ENCODE data around the gene MPZL2. TPM values are rescaled to one million over a fixed set of nuclear protein-coding genes. Genes with fewer than 3 reads are reported as not detected.

MPZL2 gene
- total RNA-seq, 2 experiments from 2014 or later = 15.8 to 17.8 TPM

- Mint-ChIP-seq H3K4me1 (ENCODE audit: low read depth) (peaks cover 31% of the 10 kb centered on the region), H3K36me3 (no peaks in the 10 kb centered on the region), H3K4me3 (no peak overlapping the region), H3K9me3 (no peaks in the 10 kb centered on the region), H3K27me3 (no peaks in the 10 kb centered on the region), H3K27ac (peak overlapping the region; percentile 46)
- intact Hi-C loops (cut with micrococcal nuclease) = no loop called here
- CTCF ChIA-PET = interaction anchor here (0.9 to 5.0 kb wide), 4 partner anchors 13 to 85 kb away, joined by 3 to 33 read pairs (median 6); no protein-coding TSS in a partner anchor
- DNase-seq = no peak
- POLR2A ChIA-PET = interaction anchor here (0.7 to 1.1 kb wide), 2 partner anchors 42 to 67 kb away, joined by 3 to 6 read pairs; no protein-coding TSS in a partner anchor
These were observed 19.0 kb upstream of the MPZL2 start for GRCh38 chr11:118283037-118283636.

GRCh38 chr11:118282606-118283005 lies 18.5 kb upstream of the MPZL2 start:
- no peak for DNase-seq
- CTCF ChIA-PET = interaction anchor here (1.4 to 5.0 kb wide), 3 partner anchors 13 to 84 kb away, joined by 3 to 33 read pairs (median 9); no protein-coding TSS in a partner anchor
- no peaks in the 10 kb centered on the region for H3K36me3 Mint-ChIP-seq
- peaks cover 31% of the 10 kb centered on the region for H3K4me1 Mint-ChIP-seq (ENCODE audit: low read depth)
- intact Hi-C loops (cut with micrococcal nuclease) = no loop called here
- H3K9me3 Mint-ChIP-seq = no peaks in the 10 kb centered on the region
- H3K27me3 Mint-ChIP-seq = no peaks in the 10 kb centered on the region
- POLR2A ChIA-PET = interaction anchor here (1.5 kb wide), 1 partner anchor 41 kb away, joined by 4 read pairs; no protein-coding TSS in a partner anchor
- H3K4me3 Mint-ChIP-seq = no peak overlapping the region
- H3K27ac Mint-ChIP-seq = peak overlapping the region; percentile 20

GRCh38 chr11:118281284-118281683 lies 17.2 kb upstream of the MPZL2 start:
- CTCF ChIA-PET = interaction anchor here (0.9 to 5.0 kb wide), 3 partner anchors 15 to 83 kb away, joined by 3 to 33 read pairs (median 3); no protein-coding TSS in a partner anchor
- H3K4me3 Mint-ChIP-seq = no peak overlapping the region
- peak; percentile 57 for DNase-seq

DNA sequence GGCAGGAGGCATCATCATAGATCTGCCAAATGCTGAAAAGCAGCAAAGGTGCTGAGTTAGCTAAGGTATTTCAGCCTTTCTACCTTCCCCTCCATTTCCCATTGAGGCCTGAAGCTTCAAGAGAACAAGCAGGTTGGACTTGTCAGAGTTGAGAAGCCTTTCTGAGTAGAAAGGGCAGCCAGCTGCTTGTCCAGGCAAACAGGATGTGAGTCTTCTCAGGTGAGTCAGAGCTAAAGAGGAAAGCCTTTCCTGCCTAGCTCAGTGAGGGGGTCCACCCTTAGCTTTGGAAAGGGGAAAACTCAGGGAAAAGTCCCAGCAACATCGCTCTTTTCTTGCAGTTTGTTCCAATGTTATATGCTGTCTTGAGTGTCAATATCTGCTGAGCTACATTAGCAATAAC lies 13.2 kb upstream of the MPZL2 start:
- ChIA-PET POLR2A (no interaction called here), CTCF (interaction anchor here (0.8 to 2.5 kb wide), 7 partner anchors 12 to 132 kb away, joined by 3 to 11 read pairs (median 3); partner anchors contain the start of gene MPZL2)
- no peak overlapping the region for H3K4me3 Mint-ChIP-seq
- no peaks in the 10 kb centered on the region for H3K36me3 Mint-ChIP-seq
- H3K27me3 Mint-ChIP-seq = no peaks in the 10 kb centered on the region
- H3K9me3 Mint-ChIP-seq = no peaks in the 10 kb centered on the region
- H3K4me1 Mint-ChIP-seq (ENCODE audit: low read depth) = peaks cover 40% of the 10 kb centered on the region
- intact Hi-C loops (cut with micrococcal nuclease) = no loop called here
- peak overlapping the region; percentile 40 for H3K27ac Mint-ChIP-seq
- peak; percentile 42 for DNase-seq

More at GRCh38 chr11:118281284-118281683, 17.2 kb upstream of the MPZL2 start:
- Mint-ChIP-seq H3K36me3 (no peaks in the 10 kb centered on the region), H3K9me3 (no peaks in the 10 kb centered on the region), H3K27me3 (no peaks in the 10 kb centered on the region), H3K27ac (peak overlapping the region; percentile 61), H3K4me1 (ENCODE audit: low read depth) (peaks cover 44% of the 10 kb centered on the region)
- POLR2A ChIA-PET = interaction anchor here (1.1 to 1.5 kb wide), 2 partner anchors 40 to 292 kb away, joined by 3 to 4 read pairs; no protein-coding TSS in a partner anchor
- intact Hi-C loops (cut with micrococcal nuclease) = loop anchor here (2.0 kb wide), 1 partner anchor 28 kb away; the partner anchor contains the start of gene MPZL3

DNA sequence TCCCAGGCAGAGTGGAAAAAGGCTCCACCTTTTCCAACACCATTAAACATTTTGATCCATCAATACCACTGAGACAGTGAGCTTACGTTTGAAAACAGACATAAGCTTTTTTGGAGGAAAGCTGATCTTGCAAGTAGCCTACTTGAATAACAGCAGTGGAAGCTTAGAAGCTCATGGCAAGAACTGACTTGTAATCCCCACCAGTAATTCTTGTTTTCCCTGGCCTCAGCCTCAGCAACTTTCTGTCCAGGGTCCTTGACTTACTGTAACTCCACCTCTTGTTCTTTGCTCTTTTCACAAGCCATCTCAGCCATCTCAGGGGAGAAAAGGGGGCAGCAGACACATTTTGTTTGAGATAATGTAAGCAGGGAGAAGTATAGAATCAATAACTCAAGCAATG lies 12.3 kb upstream of the MPZL2 start:
- H3K4me1 Mint-ChIP-seq (ENCODE audit: low read depth) = peaks cover 34% of the 10 kb centered on the region
- no peak overlapping the region for H3K4me3 Mint-ChIP-seq

DNA sequence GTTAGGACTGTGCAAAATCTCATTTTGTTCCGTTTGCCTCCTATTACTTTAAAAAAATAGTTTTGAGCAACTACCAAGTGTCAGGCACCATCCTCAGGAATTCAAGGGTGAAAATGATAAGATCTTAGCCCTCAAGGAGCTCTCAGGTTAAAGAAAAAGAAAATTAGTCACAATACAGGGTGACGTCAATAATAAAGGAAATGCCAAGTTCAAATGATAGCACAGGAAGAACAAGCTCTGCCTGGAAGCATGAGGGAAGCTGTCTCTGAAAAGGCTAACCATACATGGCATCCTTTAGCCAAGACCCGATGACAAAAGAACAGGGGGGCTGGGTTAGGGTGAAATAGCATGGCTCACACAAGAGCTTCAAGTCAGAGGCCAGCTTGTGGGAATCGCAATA lies 11.1 kb upstream of the MPZL2 start:
- intact Hi-C loops (cut with micrococcal nuclease) = no loop called here
- no peak for DNase-seq
- POLR2A ChIA-PET = no interaction called here
- Mint-ChIP-seq H3K9me3 (no peaks in the 10 kb centered on the region), H3K36me3 (no peaks in the 10 kb centered on the region), H3K27ac (peak overlapping the region; percentile 20), H3K4me3 (no peak overlapping the region), H3K4me1 (ENCODE audit: low read depth) (peaks cover 28% of the 10 kb centered on the region), H3K27me3 (no peaks in the 10 kb centered on the region)
- CTCF ChIA-PET = interaction anchor here (0.9 to 2.5 kb wide), 4 partner anchors 11 to 328 kb away, joined by 3 to 11 read pairs (median 6); partner anchors contain the start of gene MPZL2

More for the DNA sequence above, 12.3 kb upstream of the MPZL2 start:
- peak overlapping the region; percentile 52 for H3K27ac Mint-ChIP-seq
- ChIA-PET POLR2A (interaction anchor here (0.6 kb wide), 1 partner anchor 61 kb away, joined by 3 read pairs; no protein-coding TSS in a partner anchor), CTCF (interaction anchor here (0.6 to 2.5 kb wide), 7 partner anchors 12 to 178 kb away, joined by 3 to 11 read pairs (median 6); partner anchors contain the start of gene MPZL2)
- no peak for DNase-seq
- no peaks in the 10 kb centered on the region for H3K36me3 Mint-ChIP-seq
- no peaks in the 10 kb centered on the region for H3K27me3 Mint-ChIP-seq
- no peaks in the 10 kb centered on the region for H3K9me3 Mint-ChIP-seq
- intact Hi-C loops (cut with micrococcal nuclease) = no loop called here

- H3K4me3 Mint-ChIP-seq = no peak overlapping the region
- intact Hi-C loops (cut with micrococcal nuclease) = no loop called here
- POLR2A ChIA-PET = no interaction called here
- no peaks in the 10 kb centered on the region for H3K36me3 Mint-ChIP-seq
- no peak for DNase-seq
- CTCF ChIA-PET = no interaction called here
- H3K4me1 Mint-ChIP-seq (ENCODE audit: low read depth) = peaks cover 26% of the 10 kb centered on the region
- H3K9me3 Mint-ChIP-seq = no peaks in the 10 kb centered on the region
- no peaks in the 10 kb centered on the region for H3K27me3 Mint-ChIP-seq
- H3K27ac Mint-ChIP-seq = no peak overlapping the region
These were observed 10.1 kb upstream of the MPZL2 start for GRCh38 chr11:118274186-118274585.

- POLR2A ChIA-PET = no interaction called here
These were observed 7.9 kb upstream of the MPZL2 start for GRCh38 chr11:118272001-118272400.

GRCh38 chr11:118267486-118267885 lies 3.4 kb upstream of the MPZL2 start:
- Mint-ChIP-seq H3K36me3 (peaks cover 3% of the 10 kb centered on the region), H3K4me1 (ENCODE audit: low read depth) (peaks cover 22% of the 10 kb centered on the region), H3K9me3 (no peaks in the 10 kb centered on the region), H3K27me3 (no peaks in the 10 kb centered on the region), H3K4me3 (no peak overlapping the region), H3K27ac (no peak overlapping the region)
- intact Hi-C loops (cut with micrococcal nuclease) = no loop called here
- DNase-seq = no peak
- POLR2A ChIA-PET = no interaction called here
- CTCF ChIA-PET = interaction anchor here (0.9 to 1.3 kb wide), 3 partner anchors 8 to 69 kb away, joined by 4 to 5 read pairs (median 4); no protein-coding TSS in a partner anchor

More at GRCh38 chr11:118272001-118272400, 7.9 kb upstream of the MPZL2 start:
- CTCF ChIA-PET = no interaction called here
- Mint-ChIP-seq H3K27ac (no peak overlapping the region), H3K27me3 (no peaks in the 10 kb centered on the region), H3K36me3 (no peaks in the 10 kb centered on the region), H3K9me3 (no peaks in the 10 kb centered on the region), H3K4me3 (no peak overlapping the region), H3K4me1 (ENCODE audit: low read depth) (peaks cover 21% of the 10 kb centered on the region)
- intact Hi-C loops (cut with micrococcal nuclease) = no loop called here
- no peak for DNase-seq

DNA sequence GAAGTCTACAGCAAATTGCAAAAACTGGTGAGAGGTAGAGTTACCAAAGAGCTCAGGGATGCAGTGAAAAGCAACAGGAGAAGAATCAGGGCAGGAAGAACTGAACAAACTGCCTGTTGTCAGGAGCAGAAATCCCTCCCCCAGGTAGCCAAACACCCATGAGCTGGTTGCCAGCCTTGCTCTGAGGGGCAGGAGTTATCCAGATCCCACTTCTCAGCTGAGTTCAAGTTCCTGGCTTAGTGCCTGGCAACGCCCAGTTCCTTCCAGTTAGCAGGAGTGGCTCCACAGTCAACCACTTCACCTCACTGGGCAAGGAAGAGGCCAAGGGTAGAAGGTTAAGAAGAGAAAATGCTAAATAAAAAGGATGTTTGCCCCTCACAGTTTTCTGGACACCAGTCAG lies 1.9 kb upstream of the MPZL2 start:
- Mint-ChIP-seq H3K27me3 (no peaks in the 10 kb centered on the region), H3K27ac (no peak overlapping the region), H3K36me3 (peaks cover 11% of the 10 kb centered on the region), H3K4me3 (no peak overlapping the region), H3K4me1 (ENCODE audit: low read depth) (peaks cover 33% of the 10 kb centered on the region), H3K9me3 (no peaks in the 10 kb centered on the region)
- CTCF ChIA-PET = interaction anchor here (1.3 to 1.7 kb wide), 2 partner anchors 11 to 94 kb away, joined by 3 read pairs; no protein-coding TSS in a partner anchor
- intact Hi-C loops (cut with micrococcal nuclease) = no loop called here
- no peak for DNase-seq
- POLR2A ChIA-PET = no interaction called here

DNA sequence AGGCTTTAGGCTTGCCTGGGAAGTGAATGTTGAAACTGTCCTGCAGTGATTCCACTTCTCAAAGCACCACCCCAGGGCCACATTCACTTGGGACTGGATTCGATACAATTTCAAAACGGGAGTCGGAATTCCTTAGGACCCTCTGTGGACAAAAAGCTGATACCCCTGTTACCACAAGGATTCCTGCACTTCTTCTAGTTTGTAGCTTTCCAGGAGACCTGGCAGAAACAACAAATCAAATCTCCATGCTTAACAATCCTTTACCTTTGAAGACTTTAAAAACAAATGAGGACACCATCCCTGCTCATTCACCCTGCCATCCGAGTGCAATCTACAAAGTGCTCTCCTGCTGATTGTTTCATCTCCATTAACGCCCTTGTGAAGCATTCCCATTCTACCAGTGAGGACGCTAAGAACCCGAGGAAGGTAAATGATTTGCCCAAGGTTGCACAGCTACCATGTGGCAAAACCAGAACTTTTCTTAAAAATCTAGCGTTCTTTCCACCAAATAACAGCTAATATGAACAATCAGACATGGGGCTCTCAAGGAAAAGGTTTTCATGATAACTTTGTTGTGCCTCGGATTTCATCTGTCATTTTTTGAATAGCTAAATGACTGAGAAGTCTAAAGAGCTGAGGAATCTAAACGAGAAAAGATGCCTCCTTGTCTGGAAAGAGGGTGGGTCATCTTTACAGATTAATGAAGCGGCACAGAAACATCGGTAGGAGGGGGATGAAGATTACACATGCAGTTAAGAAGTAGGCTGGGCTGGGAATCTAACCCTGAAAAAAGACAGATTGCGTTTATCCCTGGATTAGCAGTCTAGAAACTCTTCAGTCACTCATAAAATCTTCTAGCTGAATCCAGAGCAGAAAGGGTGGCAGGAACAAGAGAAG lies 720 bp upstream of the MPZL2 start:
- no peak for DNase-seq
- peaks cover 13% of the 10 kb centered on the region for H3K36me3 Mint-ChIP-seq
- peak overlapping the region; percentile 72 for H3K4me3 Mint-ChIP-seq
- H3K27ac Mint-ChIP-seq = no peak overlapping the region
- H3K4me1 Mint-ChIP-seq (ENCODE audit: low read depth) = peaks cover 34% of the 10 kb centered on the region
- H3K9me3 Mint-ChIP-seq = no peaks in the 10 kb centered on the region
- no peaks in the 10 kb centered on the region for H3K27me3 Mint-ChIP-seq
- intact Hi-C loops (cut with micrococcal nuclease) = no loop called here
- CTCF ChIA-PET = interaction anchor here (0.6 to 1.8 kb wide), 8 partner anchors 11 to 94 kb away, joined by 3 to 7 read pairs (median 4); partner anchors contain the start of gene MPZL3
- POLR2A ChIA-PET = interaction anchor here (1.0 kb wide), 2 partner anchors 13 to 66 kb away, joined by 3 to 5 read pairs; partner anchors contain the start of gene MPZL3
